GM19239 (cell line): ENCODE data around the gene MICB.
"Not testable (repeated sequence)": the region's sequence is repeated elsewhere in the genome, so short reads cannot be mapped to it uniquely, and the experiment has no call there.

Experiments
- DNase-seq: peaks from one replicate; pipeline ENCODE4 v3.0.0; 2011; ENCODE audit warnings: low spot score; ENCODE audit not compliant: insufficient read length
- FAIRE-seq: peaks from 2 replicates; lab custom pipeline; 2011; peaks lifted over from hg19 to GRCh38; lab: Jason Lieb, UNC

MICB gene

GRCh38 chr6:31473780-31474761 lies 23.9 kb upstream of the MICB start:
- FAIRE-seq = no peak
- no peak for DNase-seq

GRCh38 chr6:31474871-31475286 lies 23.1 kb upstream of the MICB start:
- FAIRE-seq = no peak
- DNase-seq = no peak

- FAIRE-seq = no peak
Measured at GRCh38 chr6:31476515-31477139, 21.3 kb upstream of the MICB start.

GRCh38 chr6:31477521-31477920 lies 20.4 kb upstream of the MICB start:
- FAIRE-seq (no peak), DNase-seq (no peak)

More at GRCh38 chr6:31476515-31477139, 21.3 kb upstream of the MICB start:
- peak; percentile 19 for DNase-seq

GRCh38 chr6:31478186-31478950 lies 19.6 kb upstream of the MICB start:
- no peak for FAIRE-seq
- DNase-seq = no peak

GRCh38 chr6:31479151-31479932 lies 18.6 kb upstream of the MICB start:
- DNase-seq (no peak), FAIRE-seq (no peak)

GRCh38 chr6:31479933-31480535 lies 17.9 kb upstream of the MICB start:
- no peak for DNase-seq
- FAIRE-seq = no peak

GRCh38 chr6:31480574-31480973 lies 17.4 kb upstream of the MICB start:
- no peak for DNase-seq

GRCh38 chr6:31483392-31483791 lies 14.6 kb upstream of the MICB start:
- DNase-seq = no peak
- FAIRE-seq = no peak

More at GRCh38 chr6:31480574-31480973, 17.4 kb upstream of the MICB start:
- FAIRE-seq = no peak

GRCh38 chr6:31485055-31485454 lies 12.9 kb upstream of the MICB start:
- DNase-seq (no peak), FAIRE-seq (no peak)

GRCh38 chr6:31486065-31486837 lies 11.7 kb upstream of the MICB start:
- DNase-seq = not testable (repeated sequence)
- peak; percentile 61 for FAIRE-seq

- DNase-seq, FAIRE-seq: not testable (repeated sequence)
Measured at GRCh38 chr6:31487674-31488073, 10.3 kb upstream of the MICB start.

GRCh38 chr6:31489086-31489485 lies 8.9 kb upstream of the MICB start:
- FAIRE-seq (no peak), DNase-seq (no peak)

- no peak for FAIRE-seq
- no peak for DNase-seq
Measured at GRCh38 chr6:31490115-31490873, 7.7 kb upstream of the MICB start.

GRCh38 chr6:31493550-31493874 lies 4.4 kb upstream of the MICB start:
- not testable (repeated sequence) for FAIRE-seq

GRCh38 chr6:31493875-31494694 lies 3.9 kb upstream of the MICB start:
- FAIRE-seq (peak; percentile 87), DNase-seq (peak; percentile 38)

More at GRCh38 chr6:31493550-31493874, 4.4 kb upstream of the MICB start:
- not testable (repeated sequence) for DNase-seq

- DNase-seq (no peak), FAIRE-seq (peak; percentile 78)
Measured at GRCh38 chr6:31495580-31495979, 2.4 kb upstream of the MICB start.
